LHCN-M2 (cell line): ENCODE measurements around the gene OR51G2. TPM values are rescaled to one million over a fixed set of nuclear protein-coding genes. Genes with fewer than 3 reads are reported as not detected.

Experiments
- DNase-seq: peaks from one replicate; pipeline ENCODE4 v3.0.0-alpha.2; 2012; ENCODE audit warnings: low read depth
- total RNA-seq: library from RNA; depleted of rRNA; stranded (reverse); fragments of >200 nt; gene quantifications from 2 replicates; pipeline ENCODE4 v1.2.3, GENCODE V29; 2014; rRNA removed

The OR51G2 gene
- total RNA-seq, 1 experiment from 2014 or later, result not detected

- no peak for DNase-seq
These were observed 55.3 kb downstream of the OR51G2 start for GRCh38 chr11:4863876-4864275.

Other genes with a start within 250 kb of the OR51G2 start
- gene OR51E2, start 221.5 kb downstream of the OR51G2 start, total RNA-seq, result not detected in 2 replicates
- not detected in 2 replicates for gene MMP26, start 214.6 kb downstream of the OR51G2 start, total RNA-seq
- gene OR51F1, start 149.4 kb downstream of the OR51G2 start, total RNA-seq, result not detected in 2 replicates
- not detected in 2 replicates for gene OR52R1, start 115.0 kb downstream of the OR51G2 start, total RNA-seq
- not detected in 2 replicates for gene OR51F2, start 98.0 kb downstream of the OR51G2 start, total RNA-seq
- not detected in 2 replicates for gene OR51S1, start 70.1 kb downstream of the OR51G2 start, total RNA-seq
- gene OR51T1, start 37.5 kb downstream of the OR51G2 start, total RNA-seq, result not detected in 2 replicates
- not detected in 2 replicates for gene OR51A7, start 15.6 kb downstream of the OR51G2 start, total RNA-seq
- gene OR51G1, start 5.0 kb upstream of the OR51G2 start, total RNA-seq, result not detected in 2 replicates
- not detected in 2 replicates for gene OR51A4, start 28.3 kb upstream of the OR51G2 start, total RNA-seq
- gene OR51A2, start 36.4 kb upstream of the OR51G2 start, total RNA-seq, result not detected in 2 replicates
- not detected in 2 replicates for gene OR51L1, start 75.5 kb upstream of the OR51G2 start, total RNA-seq
- not detected in 2 replicates for gene OR52J3, start 127.2 kb upstream of the OR51G2 start, total RNA-seq
- not detected in 2 replicates for gene OR52E2, start 140.3 kb upstream of the OR51G2 start, total RNA-seq
- not detected in 2 replicates for gene OR52E1, start 150.2 kb upstream of the OR51G2 start, total RNA-seq
- gene OR52A5, start 219.0 kb upstream of the OR51G2 start, total RNA-seq, result not detected in 2 replicates
- gene OR52A1, start 235.4 kb upstream of the OR51G2 start, total RNA-seq, result not detected in 2 replicates